HG03103 (cell line): ENCODE data around the gene FOXN1.

Experiments
- ATAC-seq: cut with Tn5 transposase; IDR thresholded peaks from one replicate; pipeline ENCODE4 v1.9.1; 2021; ENCODE audit warnings: low read depth; ENCODE audit not compliant: unreplicated experiment

The FOXN1 gene

DNA sequence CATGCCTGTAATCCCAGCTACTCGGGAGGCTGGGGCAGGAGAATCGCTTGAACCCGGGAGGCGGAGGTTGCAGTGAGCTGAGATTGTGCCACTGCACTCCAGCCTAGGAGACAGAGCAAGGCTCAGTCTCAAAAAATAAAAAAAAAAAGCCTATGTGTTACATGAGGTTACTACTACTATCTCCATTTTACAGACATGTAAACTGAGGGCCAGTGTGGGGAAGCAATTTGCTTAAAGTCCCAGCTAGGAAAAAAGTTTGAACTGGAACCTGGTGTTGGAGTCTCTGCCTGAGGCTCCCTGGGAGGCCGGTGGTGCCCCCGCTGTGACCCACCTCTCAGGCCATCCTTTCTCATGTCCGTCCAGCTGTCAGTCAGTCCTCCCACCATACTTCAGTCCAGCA is 28.2 kb upstream of the FOXN1 start:
- no peak for ATAC-seq

DNA sequence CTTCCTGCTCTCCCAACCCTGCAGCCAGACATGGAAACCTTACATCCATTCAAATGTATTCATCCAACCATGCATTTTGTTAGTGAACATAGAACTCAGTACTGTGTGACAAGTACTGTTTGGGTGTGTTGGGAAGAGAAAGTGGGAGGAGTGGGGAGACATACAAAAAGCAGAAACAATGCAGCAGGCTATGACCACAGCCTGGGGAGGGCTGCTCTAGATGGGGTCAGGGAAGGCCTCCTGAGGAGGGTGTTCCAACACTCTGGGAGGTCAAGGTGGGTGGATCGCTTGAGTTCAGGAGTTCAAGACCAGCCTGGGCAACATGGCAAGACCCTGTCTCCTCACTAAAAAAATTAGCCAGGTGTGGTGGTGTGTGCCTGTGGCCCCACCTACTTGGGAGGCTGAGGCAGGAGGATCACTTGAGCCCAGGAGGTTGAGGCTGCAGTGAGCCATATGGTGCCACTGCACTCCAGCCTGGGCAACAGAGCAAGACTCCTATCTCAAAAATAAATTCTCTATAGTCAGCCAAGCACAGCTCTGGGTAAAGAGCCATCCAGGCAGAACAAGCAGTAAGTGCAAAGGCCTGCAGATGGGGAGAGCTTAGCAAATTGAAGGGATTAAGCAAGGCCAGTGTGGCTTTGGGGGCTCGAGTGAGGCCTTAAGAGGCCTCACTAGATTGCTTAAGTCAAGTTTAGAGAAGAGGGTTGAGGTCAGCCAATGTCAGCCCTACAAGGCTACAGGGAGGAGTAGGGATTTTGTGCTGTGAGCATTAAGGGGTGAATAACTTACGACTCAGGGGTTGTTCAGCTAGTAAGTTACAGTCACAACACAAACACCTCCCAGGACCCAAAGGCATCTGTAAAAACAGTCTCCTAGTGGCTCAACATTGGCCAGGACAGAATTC is 27.2 kb upstream of the FOXN1 start:
- no peak for ATAC-seq

DNA sequence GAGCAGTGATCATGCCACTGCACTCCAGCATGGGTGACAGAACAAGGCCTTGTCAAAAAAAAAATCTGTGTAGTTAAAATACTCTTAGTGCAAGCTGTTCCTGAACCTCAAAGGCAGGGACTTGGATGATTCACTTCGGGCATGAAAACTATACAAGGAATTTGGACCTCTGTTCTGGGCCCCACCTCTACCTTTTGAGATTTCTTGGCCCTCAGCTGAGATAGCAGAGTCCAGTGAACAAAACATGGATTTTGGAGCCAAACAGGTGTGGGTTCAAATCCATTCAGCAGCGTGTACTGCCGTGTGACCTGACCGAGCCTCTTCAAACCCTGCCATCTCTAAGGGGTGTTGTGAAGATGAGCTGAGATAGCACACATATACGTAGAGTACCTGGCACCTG is 25.9 kb upstream of the FOXN1 start:
- ATAC-seq = no peak

DNA sequence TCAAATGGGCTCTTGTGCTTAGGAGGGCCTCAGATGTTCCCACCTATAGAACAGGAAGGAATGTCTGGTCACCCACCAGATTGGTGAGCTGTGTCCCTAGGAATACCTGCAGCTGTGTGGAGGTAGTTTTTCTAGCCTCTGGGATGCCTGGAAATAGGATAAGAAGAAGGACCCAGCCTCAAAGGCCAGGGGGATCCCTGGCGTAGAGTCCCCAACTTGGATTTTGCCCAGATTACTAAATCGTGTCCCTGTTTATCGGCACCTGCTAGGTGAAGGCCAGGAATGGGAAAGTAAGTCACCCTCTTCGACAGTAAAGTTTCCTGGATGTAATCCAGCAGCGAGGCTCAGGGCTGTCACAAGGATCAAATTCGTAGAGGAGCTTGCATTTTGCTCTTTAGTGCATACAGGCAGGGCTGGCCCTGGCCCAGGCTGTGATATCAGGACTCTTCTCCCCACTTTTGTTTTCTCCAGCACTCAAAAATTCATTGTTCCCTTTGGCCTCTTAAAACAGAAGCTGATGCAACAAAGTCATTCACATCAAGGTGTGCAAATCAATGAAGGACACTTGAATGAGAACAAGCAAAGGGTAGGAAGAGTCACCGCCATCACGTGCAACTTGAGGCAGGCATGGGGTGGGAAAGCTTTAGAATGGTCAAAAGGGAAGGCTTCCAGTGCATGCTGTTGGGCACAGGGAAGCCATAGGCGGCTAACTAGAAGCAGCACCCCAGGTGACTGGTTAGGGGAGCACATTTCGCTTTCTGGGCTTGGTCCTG is 25.2 kb upstream of the FOXN1 start:
- no peak for ATAC-seq

DNA sequence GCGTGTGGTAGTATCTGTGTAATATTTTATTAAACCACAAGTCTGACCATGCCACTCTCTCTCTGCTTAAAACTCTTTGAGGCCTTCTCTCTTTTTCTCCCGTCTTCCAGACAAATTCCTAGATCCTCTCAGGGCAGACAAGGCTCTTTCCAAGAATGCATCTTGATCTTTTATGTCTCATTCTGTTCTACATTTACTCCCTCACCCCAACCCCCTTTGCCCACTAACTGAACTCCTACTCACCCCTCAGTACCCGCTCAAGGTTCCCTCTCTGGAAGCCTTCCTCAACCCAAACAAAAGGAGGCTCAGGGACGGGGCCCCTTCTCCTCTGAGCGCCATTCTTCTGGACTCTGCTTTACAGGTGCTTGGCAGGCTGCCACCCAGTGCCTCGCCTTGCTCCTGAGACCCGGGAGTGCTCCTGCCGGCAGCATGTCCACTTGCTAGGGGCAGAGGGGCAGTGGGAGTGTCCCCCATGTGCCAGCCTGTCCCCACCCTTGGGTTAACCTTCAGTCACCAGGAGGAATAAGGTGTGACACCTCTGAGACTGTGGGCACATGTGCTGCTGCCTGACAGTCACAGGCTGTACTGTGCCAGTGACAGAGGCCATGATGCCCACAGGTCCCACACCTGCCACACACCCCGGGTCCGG is 23.5 kb upstream of the FOXN1 start:
- no peak for ATAC-seq

DNA sequence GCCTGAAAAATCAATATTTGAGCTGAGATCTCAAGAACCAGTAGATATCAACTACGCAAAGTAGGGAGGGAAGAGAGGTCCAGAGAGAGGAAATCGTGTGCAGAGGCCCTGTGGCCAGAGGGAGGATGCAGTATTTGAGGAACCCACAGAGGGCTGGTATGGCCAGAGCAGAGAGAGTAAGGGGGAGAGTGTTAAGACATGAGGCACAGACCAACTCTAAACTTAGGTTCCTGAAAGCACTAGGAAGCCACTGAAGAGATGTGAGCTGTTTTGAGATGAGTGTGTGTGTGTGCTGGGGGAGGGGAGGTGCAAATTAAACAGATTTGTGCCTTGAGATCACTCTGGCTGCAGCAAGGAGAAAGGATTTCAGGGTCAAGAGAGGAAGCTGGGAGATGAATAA is 21.9 kb upstream of the FOXN1 start:
- peak; percentile 78 for ATAC-seq

DNA sequence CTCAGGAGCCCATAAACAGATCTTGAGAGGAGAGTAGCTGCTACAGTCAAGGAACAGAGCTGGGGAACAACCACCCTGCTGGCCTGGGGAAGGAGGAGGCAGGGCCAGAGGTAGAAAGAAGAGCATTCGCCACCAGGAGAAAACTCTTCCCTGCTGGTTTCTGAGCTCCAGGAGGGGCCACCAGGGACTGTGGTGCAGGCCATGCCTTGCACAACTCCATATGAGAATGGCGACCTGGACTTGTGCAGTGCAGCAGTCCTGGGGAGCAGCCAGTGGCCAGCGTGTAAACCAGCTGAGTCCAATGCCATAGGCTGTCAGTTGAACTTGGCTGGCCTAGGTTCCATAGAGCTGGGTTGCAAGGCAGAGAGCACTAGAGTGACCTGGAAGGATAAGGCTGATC is 21.1 kb upstream of the FOXN1 start:
- no peak for ATAC-seq

DNA sequence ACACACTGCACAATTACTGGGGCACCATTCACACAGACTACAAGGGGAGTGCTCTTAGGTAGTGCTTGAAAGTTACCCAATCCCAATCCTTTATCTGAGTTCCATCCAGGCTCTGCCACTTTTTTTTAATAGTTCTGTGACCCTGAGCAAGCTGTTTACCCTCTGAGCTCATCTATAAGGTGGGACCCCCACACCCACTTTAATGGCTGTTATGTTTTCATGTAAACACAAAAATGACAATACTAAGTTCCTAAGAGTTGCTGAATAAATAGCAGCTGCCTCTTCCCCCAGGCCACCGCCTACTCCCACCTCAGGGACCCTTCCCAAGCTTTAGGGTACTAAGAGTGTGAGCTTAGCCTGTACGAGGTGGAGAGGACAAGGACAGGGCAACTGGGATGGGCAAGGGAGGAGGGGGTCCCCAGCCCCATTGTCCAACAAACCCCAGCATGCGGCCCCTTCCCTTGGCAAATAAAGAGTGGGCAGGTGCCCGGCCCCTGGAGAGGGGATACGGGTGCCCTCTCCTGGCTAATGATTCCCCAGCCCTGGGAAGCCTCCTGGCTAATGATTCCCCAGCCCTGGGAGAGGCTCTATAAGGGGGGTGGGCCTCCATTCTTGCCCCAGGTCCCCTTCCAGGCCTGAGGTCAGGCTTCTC is 18.1 kb upstream of the FOXN1 start:
- no peak for ATAC-seq

DNA sequence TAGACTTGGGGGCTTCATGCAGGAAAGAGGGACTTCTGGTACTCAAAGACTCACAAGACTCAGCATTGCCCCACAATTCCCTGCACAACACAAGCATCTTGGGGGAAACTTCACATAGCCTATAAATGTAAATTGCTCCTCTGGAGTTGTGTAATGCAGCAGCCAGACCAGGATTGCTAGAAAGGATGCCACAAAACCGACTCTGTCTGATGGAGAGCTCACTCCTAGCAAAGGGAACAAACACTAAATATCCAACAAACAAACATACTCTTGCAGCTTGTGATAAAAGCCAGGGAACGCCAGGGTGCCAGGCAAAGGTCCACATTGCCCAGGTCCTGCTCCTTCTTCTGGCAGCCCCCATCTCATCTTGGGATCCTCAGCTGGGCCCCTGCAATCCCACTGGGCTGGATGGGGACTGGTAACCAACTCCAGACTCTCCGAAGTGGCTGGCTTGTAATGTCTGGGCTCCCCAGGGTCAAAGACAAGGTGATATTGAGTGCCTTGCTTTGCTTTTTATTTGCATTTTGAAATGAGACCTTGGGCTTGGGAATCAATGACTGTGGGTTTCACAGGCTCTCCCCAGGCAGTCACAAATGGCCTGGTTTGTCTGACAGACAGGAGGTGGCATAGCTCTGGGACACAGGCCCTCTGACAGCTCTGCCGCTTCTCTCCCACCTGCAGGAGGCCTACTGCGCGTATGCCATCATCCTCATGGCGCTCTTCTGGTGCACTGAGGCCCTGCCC is 17.4 kb upstream of the FOXN1 start:
- no peak for ATAC-seq

DNA sequence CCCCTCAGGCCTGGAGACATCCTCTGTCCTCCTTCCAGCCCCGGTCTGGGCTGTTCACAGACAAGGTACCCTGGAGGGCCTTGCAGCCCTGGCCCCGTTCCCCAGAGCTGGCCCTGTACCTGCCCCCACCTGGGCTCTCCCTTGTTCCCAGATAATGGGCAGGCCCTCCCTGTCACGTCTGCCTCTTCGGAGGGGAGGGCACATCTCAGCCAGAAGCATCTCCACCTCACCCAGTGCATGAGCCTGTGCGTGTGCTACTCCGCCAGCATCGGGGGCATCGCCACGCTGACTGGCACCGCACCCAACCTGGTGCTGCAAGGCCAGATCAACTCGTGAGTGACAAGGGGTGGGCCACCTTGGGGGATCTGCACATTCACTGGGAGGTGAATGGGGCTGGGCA is 14.9 kb upstream of the FOXN1 start:
- ATAC-seq = no peak

DNA sequence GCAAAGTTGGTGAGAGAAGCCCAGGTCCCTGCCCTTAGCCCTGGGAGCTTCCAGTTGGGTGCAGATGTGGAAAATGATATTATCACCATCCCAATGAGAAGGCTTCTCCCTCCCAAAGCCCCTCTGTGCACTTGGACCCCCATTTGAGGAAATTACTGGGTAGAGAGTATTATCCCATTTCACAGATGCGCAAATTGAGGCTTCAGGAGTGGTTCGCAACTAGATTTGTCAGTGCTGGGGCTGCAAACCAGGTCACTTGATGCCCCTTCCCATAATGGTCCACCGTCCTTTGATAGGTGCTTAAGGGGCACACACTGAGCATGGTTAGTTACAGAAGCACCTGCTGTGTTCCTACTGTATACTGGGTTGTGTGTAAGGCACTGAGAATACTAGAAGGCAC is 14.3 kb upstream of the FOXN1 start:
- ATAC-seq = no peak

DNA sequence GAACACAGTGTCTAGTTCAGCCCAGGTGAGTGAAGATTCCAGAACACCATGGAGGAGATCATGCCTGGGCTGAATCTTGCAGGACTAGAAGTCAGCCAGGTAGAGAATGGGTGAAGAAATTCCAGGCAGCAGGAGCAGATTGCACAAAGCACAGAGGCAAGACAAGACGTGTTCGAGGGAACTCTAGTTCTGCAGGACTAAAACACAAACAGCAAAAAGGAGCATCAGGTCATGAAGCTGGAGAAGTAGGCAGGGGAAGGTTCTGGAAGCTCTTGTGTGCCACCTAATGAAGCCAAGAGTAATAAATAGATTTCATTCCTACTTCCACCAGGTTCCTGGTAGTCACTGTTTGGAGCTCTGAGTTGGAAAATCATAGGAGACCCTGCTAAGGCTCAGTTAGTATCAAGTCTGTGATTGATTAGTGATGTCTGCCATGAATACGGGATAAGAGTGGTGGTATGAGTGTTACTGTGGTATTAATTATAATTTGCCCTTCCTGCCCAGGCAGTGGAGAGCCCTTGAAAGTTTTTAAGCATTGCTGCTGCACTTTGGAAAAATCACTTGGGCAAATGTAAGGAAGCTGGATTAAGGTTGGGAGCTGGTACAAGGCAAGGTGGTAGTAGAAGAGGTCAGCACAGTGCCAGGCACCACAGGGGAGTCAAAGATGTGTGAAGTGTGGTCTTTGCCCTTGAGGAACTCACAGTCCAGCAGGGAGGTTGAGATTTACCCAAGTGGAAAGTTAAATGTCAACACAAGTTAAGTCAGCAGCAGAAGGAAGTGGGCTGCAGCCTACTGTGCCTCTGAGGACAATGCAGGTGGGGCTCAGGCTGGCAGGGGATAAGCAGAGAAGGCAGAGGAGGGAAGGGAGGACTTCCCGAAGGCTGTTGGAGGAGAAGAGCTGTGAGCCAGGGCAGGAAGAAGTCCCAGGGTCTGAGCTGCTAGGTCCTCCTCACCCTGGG is 13.5 kb upstream of the FOXN1 start:
- ATAC-seq = no peak

DNA sequence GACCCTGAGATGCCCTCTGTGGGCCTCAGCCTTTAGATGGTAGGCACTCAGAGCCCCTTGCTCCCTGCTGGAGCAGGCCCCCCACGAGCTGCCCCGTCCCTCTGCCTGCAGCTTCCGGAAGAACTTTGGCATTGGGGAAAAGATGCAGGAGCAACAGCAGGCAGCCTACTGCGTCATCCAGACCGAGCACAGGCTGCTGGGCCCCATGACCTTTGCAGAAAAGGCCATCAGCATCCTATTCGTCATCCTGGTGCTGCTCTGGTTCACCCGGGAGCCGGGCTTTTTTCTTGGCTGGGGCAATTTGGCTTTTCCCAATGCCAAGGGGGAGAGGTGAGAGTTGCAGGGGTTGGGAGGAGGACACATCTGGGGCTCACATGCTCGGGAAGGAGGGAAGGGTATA is 12.7 kb upstream of the FOXN1 start:
- ATAC-seq = no peak

DNA sequence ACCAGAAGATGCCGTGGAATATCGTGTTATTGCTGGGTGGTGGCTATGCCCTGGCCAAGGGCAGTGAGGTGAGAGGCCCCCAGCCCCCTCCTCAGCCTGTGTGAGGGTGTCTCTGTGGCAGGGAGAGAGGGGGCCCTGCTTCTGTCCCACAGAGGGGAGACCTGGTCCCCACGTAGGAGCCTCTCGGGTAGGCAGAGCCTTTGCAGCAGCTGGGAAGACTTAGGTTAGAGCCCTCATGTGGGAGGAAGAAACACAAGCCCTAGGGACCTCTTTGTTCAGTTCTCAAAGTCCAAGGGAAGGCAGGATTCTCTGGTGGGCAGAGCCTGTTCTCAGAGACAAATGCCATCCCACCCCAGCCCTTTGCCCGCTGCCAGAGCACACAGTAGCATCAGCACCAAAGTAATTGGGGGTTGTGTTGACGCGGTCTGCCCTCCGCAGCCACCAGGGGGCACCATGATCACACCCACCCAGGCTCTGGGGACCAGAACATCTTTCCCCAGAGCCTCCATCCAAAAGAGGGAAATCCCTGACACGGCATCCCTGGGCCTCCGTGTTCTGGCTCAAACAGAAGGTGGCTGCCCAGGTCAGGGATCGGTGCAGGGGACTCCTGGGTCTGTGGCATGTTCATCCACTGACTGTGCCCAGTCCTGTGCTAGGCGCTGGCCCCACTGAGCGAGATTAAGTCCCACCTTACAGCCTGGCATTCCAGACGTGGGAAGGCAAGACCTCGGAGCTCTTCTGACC is 11.5 kb upstream of the FOXN1 start:
- no peak for ATAC-seq

DNA sequence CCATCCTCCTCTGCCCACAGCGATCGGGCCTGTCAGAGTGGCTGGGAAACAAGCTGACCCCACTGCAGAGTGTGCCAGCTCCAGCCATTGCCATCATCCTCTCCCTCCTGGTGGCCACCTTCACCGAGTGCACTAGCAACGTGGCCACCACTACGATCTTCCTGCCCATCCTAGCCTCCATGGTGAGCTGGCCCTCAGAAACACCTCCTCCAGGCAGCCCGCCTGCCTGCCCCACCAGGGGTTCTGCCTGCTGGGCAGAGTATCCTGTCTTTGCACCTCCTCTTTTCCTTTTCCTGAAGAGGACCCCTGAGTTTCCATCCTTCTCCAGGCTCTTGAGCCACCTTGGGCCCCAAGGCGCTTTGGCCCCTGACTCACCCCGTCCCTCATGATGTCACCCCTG is 10.5 kb upstream of the FOXN1 start:
- no peak for ATAC-seq

DNA sequence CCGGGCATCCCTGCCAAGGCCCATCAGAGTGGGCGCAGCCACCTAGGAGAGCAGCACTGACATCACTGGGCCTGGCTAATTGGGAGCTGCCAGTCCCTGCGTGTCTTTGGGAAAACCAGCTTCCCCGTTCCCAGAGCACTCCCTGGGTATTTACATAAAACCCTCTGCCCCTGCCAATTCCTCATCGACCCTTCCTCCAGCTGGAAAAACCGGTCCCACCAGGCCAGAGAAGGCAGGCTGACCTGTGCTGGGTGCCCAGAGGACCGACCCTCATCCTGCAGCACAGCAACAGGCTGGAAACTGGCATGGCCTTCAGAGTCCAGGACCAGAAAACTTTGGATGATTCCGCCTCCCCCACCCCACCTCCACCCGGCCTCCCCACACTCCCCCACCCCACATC is 8.2 kb upstream of the FOXN1 start:
- ATAC-seq = no peak

DNA sequence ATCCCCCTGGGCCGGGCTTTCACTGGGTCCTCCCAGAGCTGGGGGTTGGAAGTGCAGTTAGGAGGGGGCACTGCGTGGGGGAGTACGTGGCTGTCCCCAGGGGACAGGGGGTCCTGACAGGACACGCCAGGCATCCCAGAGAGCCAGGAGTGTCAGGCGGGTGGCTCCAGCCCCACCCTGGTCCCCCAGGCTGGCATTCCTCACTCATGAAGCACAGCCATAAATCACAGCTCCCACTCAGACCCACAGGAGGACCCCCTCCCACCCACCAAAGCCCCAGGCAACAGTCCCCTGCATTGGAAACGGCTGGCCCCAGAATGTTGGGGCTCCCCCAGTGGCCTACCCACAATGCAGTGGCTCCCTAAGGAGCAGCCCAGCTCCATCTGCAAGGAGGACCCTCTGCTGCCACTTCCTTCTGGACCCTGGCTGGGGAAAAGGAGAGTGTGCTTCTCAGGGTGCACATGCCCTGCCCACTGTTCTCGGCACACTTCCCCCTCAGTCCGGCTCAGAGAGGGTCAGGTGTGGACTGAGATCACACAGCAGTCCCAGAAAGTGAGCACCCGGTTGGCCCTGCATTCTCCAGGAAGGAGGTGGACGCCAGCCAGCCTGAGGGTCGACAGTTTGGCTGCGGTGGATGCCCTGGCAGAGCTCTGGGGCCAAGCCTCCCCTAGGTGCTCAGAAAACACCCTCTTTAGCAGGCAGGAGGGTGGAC is 7.3 kb upstream of the FOXN1 start:
- no peak for ATAC-seq

DNA sequence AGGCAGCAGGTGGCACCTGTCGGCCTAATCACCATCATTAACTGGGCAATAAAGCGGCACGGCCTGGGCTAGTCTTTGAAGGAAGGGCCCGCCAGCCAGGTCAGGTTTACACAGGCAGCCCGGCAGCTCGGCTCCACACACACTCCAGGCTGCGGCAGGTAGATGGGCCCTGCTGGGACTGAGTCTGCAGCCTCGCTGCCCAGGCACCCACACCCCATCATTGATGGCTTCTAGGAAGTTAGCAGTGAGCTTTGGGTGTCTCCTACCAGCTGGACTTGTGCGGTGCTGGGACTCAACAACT is 6.8 kb upstream of the FOXN1 start:
- no peak for ATAC-seq
